ENCODE results near the gene ROBO2. TPM values are rescaled to one million over a fixed set of nuclear protein-coding genes. Genes with fewer than 3 reads are reported as not detected.

The ROBO2 gene
- total and polyA plus RNA-seq, 5 donors: 0.05 to 2.1 (median 0.39) TPM; not detected in 1

- Histone ChIP-seq H3K27ac (ENCODE audit: low read length) (no peak overlapping the region), H3K9me3 (ENCODE audit: control insufficient read depth, low read length) (no peaks in the 10 kb centered on the region), H3K4me1 (ENCODE audit: control insufficient read depth, insufficient read depth, low read length) (no peaks in the 10 kb centered on the region), H3K27me3 (ENCODE audit: control insufficient read depth, insufficient read depth) (no peaks in the 10 kb centered on the region), H3K4me3 (ENCODE audit: low read length) (no peak overlapping the region)
- intact Hi-C loops (cut with DNase I): no loop called here
- DNase-seq: no peak
- ATAC-seq: no peak
- 86% methylated on average over 3 of the region's 3 CpGs for WGBS
These were observed 496.3 kb downstream of the ROBO2 start for GRCh38 chr3:77536038-77536775.

DNA sequence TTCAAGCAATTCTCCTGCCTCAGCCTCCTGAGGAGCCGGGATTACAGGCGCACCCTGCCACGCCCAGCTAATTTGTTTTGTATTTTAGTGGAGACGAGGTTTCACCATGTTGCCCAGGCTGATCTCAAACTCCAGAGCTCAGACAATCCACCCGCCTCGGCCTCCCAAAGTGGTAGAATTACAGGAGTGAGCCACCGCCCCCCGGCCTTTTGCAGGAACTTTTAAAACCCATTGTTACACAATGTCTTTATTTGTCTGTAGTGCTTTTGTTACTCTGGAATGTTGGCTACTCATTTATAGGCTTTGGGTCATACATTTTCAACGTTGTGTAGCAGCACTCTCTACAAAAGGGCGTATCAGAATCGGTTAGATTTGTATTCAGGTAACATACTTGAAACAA is 499.1 kb downstream of the ROBO2 start:
- no peak for ATAC-seq
- 92% methylated on average over 11 of the region's 11 CpGs for WGBS
- Histone ChIP-seq H3K27me3 (ENCODE audit: control insufficient read depth, insufficient read depth) (no peaks in the 10 kb centered on the region), H3K4me3 (ENCODE audit: low read length) (no peak overlapping the region), H3K4me1 (ENCODE audit: control insufficient read depth, insufficient read depth, low read length) (no peaks in the 10 kb centered on the region), H3K27ac (ENCODE audit: low read length) (no peak overlapping the region), H3K9me3 (ENCODE audit: control insufficient read depth, low read length) (no peaks in the 10 kb centered on the region)
- intact Hi-C loops (cut with DNase I): no loop called here
- peak in 1 of 3 donors; percentile 8 for DNase-seq

DNA sequence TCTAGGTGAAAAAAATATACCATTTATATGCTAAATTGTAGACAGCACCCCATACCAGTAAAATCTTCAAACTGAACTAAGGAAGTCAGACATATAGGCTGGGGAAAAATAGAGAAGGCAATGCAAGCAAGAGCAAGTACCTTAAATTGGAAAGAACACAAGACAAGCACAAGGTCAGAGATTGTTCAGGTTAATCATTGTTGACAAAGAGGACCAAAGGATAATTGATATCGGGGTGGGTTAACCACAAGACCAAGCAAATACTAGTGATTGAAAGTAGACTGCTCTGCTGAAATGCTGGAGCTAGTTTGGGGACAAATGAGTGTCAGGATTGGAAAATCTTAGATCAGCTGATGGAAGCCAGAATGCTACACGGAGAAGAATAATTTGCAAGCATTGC is 499.8 kb downstream of the ROBO2 start:
- Histone ChIP-seq H3K4me1 (ENCODE audit: control insufficient read depth, insufficient read depth, low read length) (no peaks in the 10 kb centered on the region), H3K27me3 (ENCODE audit: control insufficient read depth, insufficient read depth) (no peaks in the 10 kb centered on the region), H3K9me3 (ENCODE audit: control insufficient read depth, low read length) (no peaks in the 10 kb centered on the region), H3K27ac (ENCODE audit: low read length) (no peak overlapping the region), H3K4me3 (ENCODE audit: low read length) (no peak overlapping the region)
- 91% methylated on average over 2 of the region's 2 CpGs for WGBS
- intact Hi-C loops (cut with DNase I): no loop called here
- no peak for DNase-seq
- ATAC-seq: no peak

DNA sequence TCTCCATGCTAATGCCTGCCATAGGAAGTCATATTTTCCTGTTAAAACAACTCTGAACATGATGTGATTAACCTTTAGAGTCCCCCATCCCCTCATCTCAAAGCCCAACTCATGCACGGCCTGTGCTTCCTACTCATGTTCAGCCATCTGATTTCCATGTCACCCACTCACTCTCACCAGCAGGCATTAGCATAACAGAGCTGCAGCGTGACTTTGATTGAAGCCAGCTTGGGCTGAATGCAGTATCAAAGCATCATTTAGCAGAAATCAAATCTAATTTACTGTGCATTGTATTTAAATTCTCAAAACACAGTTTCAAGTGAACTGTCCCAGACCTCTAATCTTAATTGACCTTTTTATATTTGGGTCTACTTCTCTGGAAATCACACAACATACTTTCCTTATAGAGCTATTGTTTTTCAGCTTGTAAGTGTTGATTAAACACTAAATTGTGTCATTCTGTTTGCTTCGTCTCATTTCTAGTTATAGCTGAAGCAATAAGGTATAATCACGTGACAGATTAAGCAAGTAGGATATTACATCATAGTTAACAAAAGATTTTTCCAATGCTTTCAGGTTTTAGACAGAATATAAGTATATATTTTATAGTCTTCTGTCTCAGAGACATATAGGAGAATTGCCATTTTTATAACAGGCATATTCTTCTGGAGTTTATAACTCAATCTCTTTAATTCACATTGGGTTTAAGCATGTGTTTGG is 501.5 kb downstream of the ROBO2 start:
- Histone ChIP-seq H3K27ac (ENCODE audit: low read length) (no peak overlapping the region), H3K4me3 (ENCODE audit: low read length) (no peak overlapping the region), H3K27me3 (ENCODE audit: control insufficient read depth, insufficient read depth) (no peaks in the 10 kb centered on the region), H3K9me3 (ENCODE audit: control insufficient read depth, low read length) (no peaks in the 10 kb centered on the region), H3K4me1 (ENCODE audit: control insufficient read depth, insufficient read depth, low read length) (no peaks in the 10 kb centered on the region)
- 42% methylated on average over 4 of the region's 4 CpGs for WGBS
- ATAC-seq (no peak), DNase-seq (no peak)
- intact Hi-C loops (cut with DNase I): no loop called here

- Histone ChIP-seq H3K27ac (ENCODE audit: low read length) (no peak overlapping the region), H3K4me3 (ENCODE audit: low read length) (no peak overlapping the region), H3K27me3 (ENCODE audit: control insufficient read depth, insufficient read depth) (no peaks in the 10 kb centered on the region), H3K4me1 (ENCODE audit: control insufficient read depth, insufficient read depth, low read length) (no peaks in the 10 kb centered on the region), H3K9me3 (ENCODE audit: control insufficient read depth, low read length) (no peaks in the 10 kb centered on the region)
- DNase-seq (no peak), ATAC-seq (no peak)
- intact Hi-C loops (cut with DNase I): no loop called here
- 72% methylated on average over 3 of the region's 3 CpGs for WGBS
These were observed 506.3 kb downstream of the ROBO2 start for GRCh38 chr3:77546246-77546645.

DNA sequence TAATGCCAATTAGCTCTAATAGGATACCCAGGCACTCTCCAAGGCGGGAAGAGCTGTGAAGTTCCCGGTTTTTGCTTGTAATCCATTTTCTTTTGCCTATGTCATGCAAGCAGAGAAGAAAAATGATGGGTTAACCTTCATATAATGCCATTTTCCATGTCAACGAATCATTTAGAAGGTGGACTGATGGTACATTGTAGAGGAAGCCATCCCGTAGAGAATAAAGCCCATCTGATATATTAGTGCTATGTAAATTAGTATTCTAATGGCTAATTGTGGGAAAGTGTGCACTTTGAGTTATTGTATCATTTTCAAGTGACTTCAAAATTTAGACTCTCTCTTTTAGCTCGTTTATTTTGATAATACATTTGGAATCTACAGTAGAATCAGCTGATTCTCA is 509.1 kb downstream of the ROBO2 start:
- ATAC-seq: no peak
- intact Hi-C loops (cut with DNase I): no loop called here
- H3K9me3 ChIP-seq (ENCODE audit: control insufficient read depth, low read length): no peaks in the 10 kb centered on the region
- H3K27ac ChIP-seq (ENCODE audit: low read length): no peak overlapping the region
- no peak overlapping the region for H3K4me3 ChIP-seq (ENCODE audit: low read length)
- no peaks in the 10 kb centered on the region for H3K4me1 ChIP-seq (ENCODE audit: control insufficient read depth, insufficient read depth, low read length)
- no peak for DNase-seq
- WGBS: 81% methylated on average over 5 of the region's 5 CpGs
- no peaks in the 10 kb centered on the region for H3K27me3 ChIP-seq (ENCODE audit: control insufficient read depth, insufficient read depth)

- no peaks in the 10 kb centered on the region for H3K9me3 ChIP-seq (ENCODE audit: control insufficient read depth, low read length)
- intact Hi-C loops (cut with DNase I): no loop called here
- no peaks in the 10 kb centered on the region for H3K27me3 ChIP-seq (ENCODE audit: control insufficient read depth, insufficient read depth)
- DNase-seq (no peak), ATAC-seq (no peak)
- H3K4me1 ChIP-seq (ENCODE audit: control insufficient read depth, insufficient read depth, low read length): no peaks in the 10 kb centered on the region
- H3K27ac ChIP-seq (ENCODE audit: low read length): no peak overlapping the region
- H3K4me3 ChIP-seq (ENCODE audit: low read length): no peak overlapping the region
- 57% methylated on average over 1 of the region's 1 CpG for WGBS
These were observed 513.3 kb downstream of the ROBO2 start for GRCh38 chr3:77553240-77553639.

DNA sequence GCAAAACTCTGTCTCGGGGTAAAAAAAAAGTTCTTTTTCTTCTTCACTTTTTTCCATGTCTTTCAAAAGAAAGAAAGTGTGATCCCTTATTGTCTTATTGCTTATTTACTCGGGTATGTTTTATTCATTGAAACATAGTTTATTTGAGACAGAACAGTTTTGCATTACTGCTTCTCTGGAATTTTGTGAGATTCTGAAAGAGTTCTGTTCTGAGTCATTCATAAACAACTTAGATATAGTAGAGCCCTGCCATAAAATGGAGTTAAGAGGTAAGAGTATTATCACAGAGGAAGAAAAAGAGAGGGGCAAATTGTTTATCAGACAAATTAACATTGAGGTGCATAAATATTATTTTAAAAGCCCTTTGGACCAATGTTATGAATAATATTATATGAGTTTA is 522.2 kb downstream of the ROBO2 start:
- Histone ChIP-seq H3K4me3 (ENCODE audit: low read length) (no peak overlapping the region), H3K4me1 (ENCODE audit: control insufficient read depth, insufficient read depth, low read length) (no peaks in the 10 kb centered on the region), H3K27me3 (ENCODE audit: control insufficient read depth, insufficient read depth) (no peaks in the 10 kb centered on the region), H3K27ac (ENCODE audit: low read length) (no peak overlapping the region), H3K9me3 (ENCODE audit: control insufficient read depth, low read length) (no peaks in the 10 kb centered on the region)
- ATAC-seq (no peak), DNase-seq (no peak)
- WGBS: 81% methylated on average over 2 of the region's 2 CpGs
- intact Hi-C loops (cut with DNase I): no loop called here

DNA sequence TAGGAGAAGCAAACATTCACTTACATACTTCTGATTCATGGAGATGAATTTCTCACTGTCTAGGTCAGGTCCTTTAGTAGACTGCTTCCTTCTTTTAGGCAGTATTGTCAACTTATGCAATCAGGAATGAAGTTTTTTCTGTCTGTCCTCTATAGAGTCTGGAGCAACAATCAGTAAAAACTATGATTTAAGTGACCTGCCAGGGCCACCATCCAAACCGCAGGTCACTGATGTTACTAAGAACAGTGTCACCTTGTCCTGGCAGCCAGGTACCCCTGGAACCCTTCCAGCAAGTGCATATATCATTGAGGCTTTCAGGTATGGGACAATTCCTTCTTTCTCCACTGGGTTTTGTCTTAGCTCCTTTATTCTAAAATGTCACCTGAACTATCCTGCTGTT is 523.1 kb downstream of the ROBO2 start:
- intact Hi-C loops (cut with DNase I): no loop called here
- 89% methylated on average over 1 of the region's 1 CpG for whole genome bisulfite sequencing
- Histone ChIP-seq H3K4me1 (ENCODE audit: control insufficient read depth, insufficient read depth, low read length) (no peaks in the 10 kb centered on the region), H3K27ac (ENCODE audit: low read length) (no peak overlapping the region), H3K27me3 (ENCODE audit: control insufficient read depth, insufficient read depth) (no peaks in the 10 kb centered on the region), H3K9me3 (ENCODE audit: control insufficient read depth, low read length) (no peaks in the 10 kb centered on the region), H3K4me3 (ENCODE audit: low read length) (no peak overlapping the region)
- DNase-seq: no peak
- ATAC-seq: no peak

DNA sequence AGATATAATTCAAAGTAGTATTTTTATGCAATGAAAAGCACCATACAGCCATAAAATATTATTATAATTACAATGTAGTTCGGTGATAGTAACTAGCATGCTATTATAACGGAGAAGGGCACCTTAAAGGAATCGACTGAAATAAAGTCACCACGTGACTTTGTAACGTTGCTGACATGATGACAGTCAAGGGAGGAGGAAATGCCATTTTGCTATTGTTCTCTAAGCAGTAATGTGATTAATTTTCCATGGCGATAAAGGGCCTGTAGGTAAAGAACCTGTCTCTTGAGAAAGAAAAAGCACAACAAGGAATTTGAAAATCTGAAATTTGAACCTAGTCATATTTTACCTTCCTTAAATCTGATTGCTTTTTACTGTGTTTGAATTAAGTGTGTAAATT is 526.2 kb downstream of the ROBO2 start:
- no peak overlapping the region for H3K4me3 ChIP-seq (ENCODE audit: low read length)
- DNase-seq (no peak), ATAC-seq (no peak)
- H3K9me3 ChIP-seq (ENCODE audit: control insufficient read depth, low read length): no peaks in the 10 kb centered on the region
- H3K4me1 ChIP-seq (ENCODE audit: control insufficient read depth, insufficient read depth, low read length): no peaks in the 10 kb centered on the region
- no peak overlapping the region for H3K27ac ChIP-seq (ENCODE audit: low read length)
- intact Hi-C loops (cut with DNase I): no loop called here
- WGBS: 73% methylated on average over 6 of the region's 6 CpGs
- H3K27me3 ChIP-seq (ENCODE audit: control insufficient read depth, insufficient read depth): no peaks in the 10 kb centered on the region

DNA sequence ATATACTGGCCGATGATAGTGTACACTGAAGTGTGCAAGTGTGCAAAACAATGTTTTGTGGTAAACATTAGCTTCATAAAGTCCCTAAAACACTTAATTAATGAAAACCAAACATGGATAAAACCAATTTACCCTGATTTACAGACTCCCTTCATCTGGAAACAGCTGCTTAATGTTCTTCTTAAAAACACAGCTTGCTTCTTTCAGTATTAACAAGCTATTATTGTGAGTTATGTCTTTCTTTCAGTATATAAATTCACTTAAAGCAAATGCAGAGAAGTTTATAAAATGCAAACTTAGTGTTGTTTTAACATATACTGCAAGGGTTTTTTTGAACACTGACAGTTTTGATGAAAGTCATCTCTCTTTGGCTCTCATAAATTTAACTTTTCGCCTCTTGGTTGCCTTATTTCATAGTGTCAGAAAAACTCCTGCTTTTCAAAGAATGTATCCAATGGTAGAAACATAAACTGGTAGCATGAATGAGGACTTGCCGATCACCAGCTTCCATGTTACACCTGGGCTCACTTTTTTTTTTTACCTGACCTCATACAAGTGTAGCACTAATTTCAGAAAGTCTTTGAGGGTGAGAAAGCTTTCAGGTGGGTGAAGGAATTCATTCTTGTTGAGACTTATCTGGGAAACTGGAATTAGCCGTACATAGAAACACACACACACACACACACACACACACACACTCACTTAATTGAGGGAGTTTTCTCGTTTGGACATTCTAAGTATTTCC is 532.2 kb downstream of the ROBO2 start:
- Histone ChIP-seq H3K27ac (ENCODE audit: low read length) (no peak overlapping the region), H3K4me3 (ENCODE audit: low read length) (no peak overlapping the region), H3K4me1 (ENCODE audit: control insufficient read depth, insufficient read depth, low read length) (no peaks in the 10 kb centered on the region), H3K9me3 (ENCODE audit: control insufficient read depth, low read length) (no peaks in the 10 kb centered on the region), H3K27me3 (ENCODE audit: control insufficient read depth, insufficient read depth) (no peaks in the 10 kb centered on the region)
- WGBS: 82% methylated on average over 5 of the region's 5 CpGs
- intact Hi-C loops (cut with DNase I): no loop called here
- DNase-seq: no peak
- ATAC-seq: no peak

All from right cardiac atrium (tissue), 5 donors.